GM18498 (cell line): ENCODE results near the gene ITGB4.

ENCODE experiments used
- ATAC-seq: cut with Tn5 transposase; IDR thresholded peaks from one replicate; pipeline ENCODE4 v1.9.1; 2021; ENCODE audit warnings: mild to moderate bottlenecking, moderate library complexity; ENCODE audit not compliant: unreplicated experiment

The ITGB4 gene

DNA sequence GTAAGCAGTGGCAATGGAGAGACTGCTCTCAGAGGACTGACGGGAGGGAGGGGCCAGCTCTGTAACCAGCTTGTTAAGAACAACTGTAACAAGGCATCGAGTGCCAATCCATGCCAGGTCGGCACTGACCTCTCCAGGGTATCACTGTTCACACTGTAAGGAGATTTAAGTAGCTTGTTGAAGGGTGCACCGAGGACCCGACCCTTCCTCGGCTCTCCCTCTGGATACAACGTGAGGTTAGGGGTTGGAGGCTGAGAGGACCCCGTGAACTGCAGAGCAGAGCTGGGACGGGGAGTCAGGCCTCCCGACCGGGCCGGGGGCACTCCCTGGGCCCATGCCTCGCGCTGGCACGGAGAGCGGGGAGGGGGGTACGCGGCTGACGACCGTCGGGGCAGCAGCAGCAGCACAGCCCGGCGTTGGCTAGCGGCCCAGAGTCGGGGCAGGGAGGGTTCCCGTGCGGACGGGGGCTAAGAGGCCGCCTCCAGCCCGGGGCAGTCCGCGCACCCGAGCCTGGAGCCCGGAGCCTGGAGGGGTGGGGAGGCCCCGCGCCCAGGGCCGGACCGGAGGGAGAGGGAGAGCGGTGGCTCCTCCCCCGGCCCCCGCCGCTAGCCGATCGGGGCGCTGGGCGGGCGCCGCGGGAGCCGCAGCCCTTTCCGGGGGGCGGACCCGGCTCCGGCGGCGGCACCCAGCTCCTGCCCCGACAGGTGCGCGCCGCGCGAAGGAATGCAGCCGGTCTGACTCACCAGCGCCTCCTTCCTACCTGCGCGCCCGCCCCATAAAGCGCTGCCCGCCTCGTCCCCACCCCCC lies at the start of gene ITGB4:
Gene ITGB4 (plus strand): TSS at position 804 of the 807 bp plus-strand sequence. CDS start 3,245 bp downstream, outside the sequence.
- no peak for ATAC-seq

GRCh38 chr17:75672011-75672410 lies 49.2 kb upstream of the ITGB4 start:
- ATAC-seq, result no peak

DNA sequence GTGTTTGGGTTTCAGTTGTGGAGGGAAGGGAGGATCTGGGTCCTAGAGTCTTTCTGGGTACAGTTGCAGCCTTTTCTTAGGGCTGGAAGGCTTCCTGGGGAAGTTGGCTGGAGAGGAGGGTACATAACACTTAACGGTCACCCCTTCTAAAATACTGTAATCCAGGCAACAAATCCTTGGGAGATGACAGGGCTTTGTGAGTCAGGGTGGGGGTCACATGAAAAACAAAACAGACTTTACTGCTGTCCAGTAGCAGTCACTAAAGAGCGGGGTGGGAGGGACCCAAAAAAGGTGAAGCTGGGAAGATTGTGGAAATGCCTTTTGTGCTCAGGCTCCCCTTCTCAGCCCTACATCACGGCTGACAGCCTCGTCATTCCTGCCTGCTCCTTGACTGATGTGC lies 47.8 kb upstream of the ITGB4 start:
- ATAC-seq, result no peak

GRCh38 chr17:75676461-75676860 lies 44.8 kb upstream of the ITGB4 start:
- no peak for ATAC-seq

DNA sequence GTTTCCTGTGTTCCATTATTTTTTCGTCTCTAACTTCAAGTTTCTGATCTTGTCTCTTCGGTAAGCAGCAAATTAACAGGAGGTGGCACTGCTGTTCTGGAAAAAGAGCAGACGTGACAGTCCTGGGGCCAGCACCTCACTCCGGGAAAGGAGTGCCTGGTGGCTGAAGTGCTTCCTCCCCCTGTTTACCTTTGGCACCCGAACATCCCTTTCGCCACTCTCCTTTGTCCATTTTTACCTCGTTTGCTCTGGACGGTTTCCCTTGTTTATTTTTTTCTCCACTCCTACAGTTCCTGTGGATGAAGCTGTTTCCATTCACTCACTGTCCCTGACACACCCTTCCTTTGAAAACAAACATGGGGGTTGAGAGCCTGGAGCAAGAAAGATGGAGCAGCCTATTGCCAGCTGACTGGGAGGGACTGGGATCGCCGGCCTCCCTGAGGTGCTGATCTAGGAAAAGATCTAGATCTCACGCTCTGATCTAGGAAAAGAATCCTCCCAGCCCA lies 41.5 kb upstream of the ITGB4 start:
- ATAC-seq, result no peak

- no peak for ATAC-seq
These were observed 40.8 kb upstream of the ITGB4 start for GRCh38 chr17:75680431-75680830.

DNA sequence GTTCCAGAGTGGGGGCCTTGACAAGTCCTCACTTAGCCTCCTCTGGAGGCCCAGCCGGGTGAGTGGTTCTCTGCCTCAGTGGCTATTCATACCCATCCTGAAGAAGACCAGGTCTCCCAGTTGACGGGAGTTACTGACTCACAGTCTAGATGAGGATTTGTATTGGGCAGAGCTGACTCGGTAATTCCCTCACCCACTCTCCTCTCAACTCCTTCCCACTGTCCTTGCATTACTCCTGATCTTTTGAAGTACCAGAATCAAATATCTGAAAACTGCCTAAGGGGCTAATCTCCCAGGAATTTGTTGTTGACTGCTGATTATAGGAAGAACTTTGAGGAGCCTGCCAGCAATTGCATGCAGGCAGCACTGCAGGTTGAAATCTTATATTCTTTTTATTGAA lies 40.0 kb upstream of the ITGB4 start:
- ATAC-seq, result no peak

- no peak for ATAC-seq
These were observed 37.7 kb upstream of the ITGB4 start for GRCh38 chr17:75683583-75683982.

DNA sequence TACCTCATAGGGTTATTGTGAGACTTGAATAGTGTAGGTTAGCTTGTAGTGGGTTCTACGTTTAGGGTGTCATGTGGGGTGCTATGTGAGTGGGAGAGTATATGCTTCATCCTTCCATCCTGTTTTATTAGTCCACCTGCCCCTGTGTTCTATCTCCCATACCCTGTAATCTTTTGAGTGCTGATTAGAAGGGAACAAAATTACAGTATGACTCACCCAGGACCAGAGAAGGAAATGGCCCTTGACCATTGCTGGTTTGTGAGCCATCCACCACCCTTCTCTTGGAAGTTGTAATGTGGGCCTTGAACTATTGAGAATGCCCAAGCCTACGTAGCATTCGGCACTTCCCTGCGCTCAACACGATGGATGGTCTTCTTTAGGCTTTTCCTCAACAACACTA lies 37.0 kb upstream of the ITGB4 start:
- no peak for ATAC-seq

DNA sequence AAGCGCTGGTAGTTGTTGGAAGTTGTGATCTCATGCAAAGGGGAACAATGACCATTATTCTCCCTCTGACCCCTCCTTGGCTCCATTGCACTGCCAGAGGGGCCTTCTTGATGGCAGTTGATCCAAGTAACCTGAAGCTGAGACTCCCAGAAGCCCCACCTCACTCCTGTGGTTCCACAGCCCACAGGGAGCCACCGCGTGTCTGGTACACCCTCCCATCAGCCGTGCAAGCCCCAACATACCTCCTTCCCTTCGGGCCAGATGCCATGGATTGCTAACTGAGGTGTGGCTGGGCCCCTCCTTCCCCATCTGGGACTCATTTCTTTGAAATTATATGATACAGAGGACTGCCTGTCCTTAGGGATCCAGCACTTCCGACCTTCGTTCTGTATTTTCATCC lies 36.3 kb upstream of the ITGB4 start:
- no peak for ATAC-seq

- ATAC-seq, result no peak
These were observed 35.8 kb upstream of the ITGB4 start for GRCh38 chr17:75685499-75685898.

- ATAC-seq, result no peak
These were observed 32.9 kb upstream of the ITGB4 start for GRCh38 chr17:75688209-75688825.

DNA sequence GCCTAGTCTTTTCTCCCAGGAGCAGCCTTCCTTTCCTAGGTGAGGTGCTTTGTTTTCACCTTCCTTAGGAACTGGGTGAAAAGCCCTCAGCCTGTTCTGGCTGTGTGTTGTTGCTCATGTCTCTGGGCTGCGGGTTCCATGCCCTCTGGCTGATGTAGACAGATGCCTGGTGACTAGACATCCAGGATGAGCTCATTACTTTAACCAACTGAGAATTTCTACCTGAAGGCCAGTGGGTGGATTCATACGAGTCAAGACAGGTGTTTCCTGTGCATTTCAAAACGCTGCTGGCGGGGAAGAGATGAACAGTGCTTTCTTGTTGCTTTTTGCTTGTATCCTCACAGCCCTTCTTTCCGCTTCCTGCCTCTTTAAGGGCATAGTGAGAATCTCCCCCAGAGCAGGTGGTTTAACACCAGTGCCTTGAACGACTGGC lies 31.8 kb upstream of the ITGB4 start:
- ATAC-seq, result no peak

- no peak for ATAC-seq
These were observed 29.9 kb upstream of the ITGB4 start for GRCh38 chr17:75691371-75691791.

- no peak for ATAC-seq
These were observed 29.2 kb upstream of the ITGB4 start for GRCh38 chr17:75691801-75692626.

GRCh38 chr17:75692976-75693375 lies 28.3 kb upstream of the ITGB4 start:
- no peak for ATAC-seq

DNA sequence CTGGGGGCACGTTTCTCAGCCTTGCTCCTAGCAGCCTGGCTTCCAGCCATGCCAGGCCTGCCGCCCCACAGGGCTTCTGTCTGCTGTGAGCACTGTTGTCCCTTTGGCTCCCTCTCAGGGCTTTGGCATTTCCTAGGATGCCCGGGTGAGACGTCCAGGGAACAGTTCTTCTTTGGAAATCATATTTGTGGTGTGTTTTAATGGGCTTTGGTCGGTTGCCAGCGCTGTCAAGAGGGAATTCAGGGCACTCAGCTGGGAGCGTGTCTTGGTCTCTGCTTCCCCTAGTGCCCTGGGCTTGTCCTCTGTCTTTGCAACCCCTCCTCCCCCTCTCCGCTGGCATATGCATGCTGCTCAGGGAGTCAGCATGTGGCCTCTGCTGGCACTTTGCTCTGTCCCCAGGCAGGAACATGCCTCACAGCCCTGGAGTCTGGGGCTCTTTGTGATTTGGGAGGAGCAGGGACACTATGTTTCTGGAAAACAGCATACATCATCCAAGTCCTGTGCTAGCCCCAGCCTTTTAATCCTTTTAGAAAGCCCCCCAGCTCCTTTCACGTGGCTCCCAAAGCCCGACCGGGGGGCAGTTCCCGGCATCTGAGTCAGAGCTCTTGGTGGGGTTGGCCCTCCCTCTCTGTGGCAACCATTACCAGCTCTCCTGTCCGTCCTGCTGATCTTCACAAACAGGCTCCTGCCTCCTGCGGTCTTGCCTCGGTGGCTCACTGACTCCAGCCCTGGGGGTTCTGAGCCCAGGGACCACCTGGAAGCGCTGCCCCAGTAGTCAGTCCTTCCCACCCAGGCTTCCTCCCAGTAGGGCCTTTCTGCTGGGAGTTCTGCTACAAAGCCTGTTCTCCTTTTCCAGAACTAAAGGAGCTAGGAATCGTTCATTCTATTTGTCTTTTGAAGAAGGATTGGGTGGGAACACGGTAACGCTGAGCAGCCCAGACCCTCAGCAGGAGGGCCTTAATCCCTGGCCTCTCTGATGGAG lies 27.5 kb upstream of the ITGB4 start:
- ATAC-seq, result no peak

DNA sequence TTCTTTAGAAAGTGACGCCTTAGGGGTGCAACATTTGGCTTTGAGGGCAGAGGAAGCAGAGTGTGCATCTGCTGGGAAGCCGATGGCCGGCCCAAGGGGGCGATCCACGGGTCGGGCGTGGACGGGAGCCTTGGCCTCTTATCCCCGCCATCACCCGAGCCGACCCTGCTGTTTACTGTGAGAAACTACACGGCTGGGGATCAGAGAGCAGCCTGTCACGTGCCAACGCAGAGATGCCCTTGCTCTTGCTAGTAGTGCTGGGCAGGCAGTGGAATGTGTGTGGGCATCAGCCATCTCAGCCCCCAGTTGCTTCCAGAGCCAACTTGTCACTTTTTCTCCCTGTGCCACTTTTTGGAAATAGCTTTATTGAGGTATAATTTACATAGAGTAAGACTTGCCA lies 26.7 kb upstream of the ITGB4 start:
- no peak for ATAC-seq

GRCh38 chr17:75695141-75695829 lies 26.0 kb upstream of the ITGB4 start:
- no peak for ATAC-seq

- no peak for ATAC-seq
These were observed 25.4 kb upstream of the ITGB4 start for GRCh38 chr17:75695830-75696271.
